NCI-H345 (cell line): Measurements from ENCODE around the gene WFDC13.
"Not testable (repeated sequence)": the region's sequence is repeated elsewhere in the genome, so short reads cannot be mapped to it uniquely, and the experiment has no call there.

Source experiments
- DNase-seq: peaks from one replicate; lab custom pipeline; 2025; lab: John Stamatoyannopoulos, UW

The WFDC13 gene

DNA sequence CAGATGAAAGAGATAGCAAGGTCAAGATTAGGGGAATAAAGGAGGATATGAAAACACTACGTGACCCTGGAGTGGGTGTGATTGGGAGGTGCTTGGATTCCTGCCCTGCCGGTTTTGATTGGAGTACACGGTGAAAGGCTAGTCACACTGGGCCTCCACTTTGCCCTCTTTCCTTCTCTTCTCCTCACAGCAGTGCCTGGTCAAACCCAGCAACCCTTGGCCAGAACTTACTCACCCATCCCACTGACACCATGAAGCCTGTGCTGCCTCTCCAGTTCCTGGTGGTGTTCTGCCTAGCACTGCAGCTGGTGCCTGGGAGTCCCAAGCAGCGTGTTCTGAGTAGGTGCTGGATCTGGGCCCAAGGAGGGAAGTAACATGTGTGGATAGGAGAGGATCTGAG, at the start of gene WFDC13:
Gene WFDC13, plus strand, starts transcription at position 166 of the 400 bp plus-strand sequence. Its CDS starts 86 bp downstream, at position 252.
- no peak for DNase-seq

DNA sequence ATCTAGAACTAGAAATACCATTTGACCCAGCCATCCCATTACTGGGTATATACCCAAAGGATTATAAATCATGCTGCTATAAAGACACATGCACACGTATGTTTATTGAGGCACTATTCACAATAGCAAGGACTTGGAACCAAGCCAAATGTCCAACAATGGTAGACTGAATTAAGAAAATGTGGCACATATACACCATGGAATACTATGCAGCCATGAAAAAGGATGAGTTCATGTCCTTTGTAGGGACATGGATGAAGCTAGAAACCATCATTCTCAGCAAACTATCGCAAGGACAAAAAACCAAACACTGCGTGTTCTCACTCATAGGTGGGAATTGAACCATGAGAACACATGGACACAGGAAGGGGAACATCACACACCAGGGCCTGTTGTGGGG, 44.8 kb upstream of the WFDC13 start:
- not testable (repeated sequence) for DNase-seq

DNA sequence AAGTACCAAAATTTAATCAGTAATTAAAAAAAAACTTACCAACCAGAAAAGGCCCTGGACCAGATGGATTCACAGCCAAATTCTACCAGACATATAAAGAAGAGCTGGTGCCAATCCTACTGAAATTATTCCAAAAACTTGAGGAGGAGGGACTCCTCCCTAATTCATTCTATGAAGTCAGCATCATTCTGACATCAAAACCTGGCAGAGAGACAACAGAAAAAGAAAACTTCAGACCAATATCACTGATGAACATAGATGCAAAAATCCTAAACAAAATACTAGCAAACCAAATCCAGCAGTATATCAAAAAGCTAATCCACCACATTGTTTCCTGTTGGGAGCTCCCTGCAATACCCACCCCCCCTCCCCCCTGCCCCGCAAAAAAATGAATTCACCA, 31.7 kb upstream of the WFDC13 start, which contains the start of gene WFDC11:
Gene WFDC11, minus strand, starts transcription at position 101 of the 400 bp plus-strand sequence. CDS start 19,639 bp downstream, outside the sequence.
- no peak for DNase-seq

- DNase-seq: no peak
Observed at GRCh38 chr20:45672765-45673164, 29.1 kb upstream of the WFDC13 start.

DNA sequence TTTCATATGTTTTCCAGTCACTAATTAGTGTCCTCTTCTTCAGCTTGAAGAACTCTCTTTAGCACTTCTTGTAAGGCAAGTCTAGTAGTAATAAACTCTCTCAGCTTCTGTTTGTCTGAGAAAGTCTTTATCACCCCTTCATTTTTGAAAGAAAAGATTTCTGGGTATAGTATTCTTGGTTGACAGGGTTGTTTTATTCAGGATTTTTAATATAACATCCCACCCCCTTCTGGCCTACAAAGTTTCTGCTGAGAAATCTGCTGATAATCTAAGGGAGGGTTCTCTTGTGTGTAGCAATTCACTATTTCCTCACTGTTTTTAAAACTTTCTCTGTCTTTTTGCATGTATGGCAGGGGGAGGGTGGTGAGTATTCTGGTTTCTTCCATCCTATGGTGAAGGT, 22.2 kb upstream of the WFDC13 start:
- DNase-seq: no peak

DNA sequence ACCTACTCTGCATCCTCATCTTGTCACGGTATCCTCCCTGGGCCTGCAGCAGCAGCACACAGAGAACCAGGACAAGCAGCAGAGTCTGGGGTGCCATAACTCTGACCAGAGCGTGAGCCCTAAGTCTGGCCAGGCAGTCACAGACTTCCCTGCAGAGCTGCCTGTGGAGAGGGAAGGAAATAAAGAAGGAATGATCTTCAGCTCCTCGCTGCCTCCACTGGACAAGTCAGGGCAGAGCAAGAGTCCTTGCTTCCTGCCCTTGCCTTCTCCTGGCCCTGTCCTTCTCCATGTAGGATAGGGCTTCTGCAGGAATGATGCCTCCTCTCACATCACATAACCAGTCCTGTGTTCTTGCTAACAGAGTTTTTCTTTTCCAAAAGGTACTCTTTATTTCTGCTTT, 15.9 kb upstream of the WFDC13 start:
- no peak for DNase-seq

DNA sequence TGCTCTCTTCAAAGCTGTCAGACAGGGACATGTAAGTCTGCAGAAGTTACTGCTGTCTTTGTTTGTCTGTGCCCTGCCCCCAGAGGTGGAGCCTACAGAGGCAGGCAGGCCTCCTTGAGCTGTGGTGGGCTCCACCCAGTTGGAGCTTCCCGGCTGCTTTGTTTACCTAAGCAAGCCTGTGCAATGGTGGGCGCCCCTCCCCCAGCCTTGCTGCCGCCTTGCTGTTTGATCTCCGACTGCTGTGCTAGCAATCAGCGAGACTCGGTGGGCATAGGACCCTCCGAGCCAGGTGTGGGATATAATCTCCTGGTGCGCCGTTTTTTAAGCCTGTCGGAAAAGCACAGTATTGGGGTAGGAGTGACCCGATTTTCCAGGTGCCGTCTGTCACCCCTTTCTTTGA, 8.5 kb upstream of the WFDC13 start:
- DNase-seq: not testable (repeated sequence)

DNA sequence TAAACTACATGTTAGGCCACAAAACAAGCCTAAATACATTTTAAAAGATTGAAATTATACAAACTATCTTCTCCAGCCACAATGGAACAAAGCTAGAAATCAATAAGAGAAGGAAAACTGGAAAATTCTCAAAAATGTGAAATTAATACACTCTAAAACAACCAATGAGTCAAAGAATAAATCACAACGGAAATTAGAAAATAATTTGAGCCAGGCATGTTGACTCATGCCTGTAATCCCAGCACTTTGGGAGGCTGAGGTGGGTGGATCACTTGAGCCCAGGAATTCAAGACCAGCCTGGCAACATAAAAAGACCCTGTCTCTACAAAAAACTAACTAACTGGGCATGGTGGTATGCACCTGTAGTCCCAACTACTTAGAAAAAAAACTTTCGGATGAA, 6.3 kb upstream of the WFDC13 start:
- DNase-seq: no peak

DNA sequence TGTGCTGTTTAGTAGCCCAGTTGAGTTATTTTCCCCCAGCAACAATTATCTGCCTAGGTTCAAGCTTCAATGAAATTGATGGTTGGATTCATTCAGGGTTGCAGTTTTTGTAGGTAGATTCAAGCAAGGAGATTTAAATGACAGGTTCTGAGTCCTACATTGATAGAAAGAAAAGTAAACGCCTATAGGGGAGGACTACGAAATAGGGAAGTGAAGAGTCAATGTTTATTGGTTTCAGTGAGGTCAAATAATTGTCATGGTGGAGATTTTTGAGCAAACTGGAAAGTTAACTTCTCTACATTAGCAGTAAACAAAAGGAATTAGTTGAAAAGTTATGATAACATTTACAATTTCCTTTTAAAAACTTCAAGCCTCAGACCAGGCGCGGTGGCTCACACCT, 734 bp upstream of the WFDC13 start:
- DNase-seq: no peak

- no peak for DNase-seq
Observed at GRCh38 chr20:45704969-45705637, 3.3 kb downstream of the WFDC13 start, which contains the start of gene WFDC10B. WFDC10B (minus strand) TSS chr20:45705019; CDS start chr20:45685992, 19,027 bp downstream.

- not testable (repeated sequence) for DNase-seq
Observed at GRCh38 chr20:45716141-45716688, 14.4 kb downstream of the WFDC13 start.

- DNase-seq: no peak
Observed at GRCh38 chr20:45722047-45722446, 20.2 kb downstream of the WFDC13 start, which contains the start of gene SPINT4. SPINT4 (plus strand) TSS chr20:45722347; CDS start chr20:45722368, 21 bp downstream.

GRCh38 chr20:45725134-45725533, 23.3 kb downstream of the WFDC13 start:
- no peak for DNase-seq

DNA sequence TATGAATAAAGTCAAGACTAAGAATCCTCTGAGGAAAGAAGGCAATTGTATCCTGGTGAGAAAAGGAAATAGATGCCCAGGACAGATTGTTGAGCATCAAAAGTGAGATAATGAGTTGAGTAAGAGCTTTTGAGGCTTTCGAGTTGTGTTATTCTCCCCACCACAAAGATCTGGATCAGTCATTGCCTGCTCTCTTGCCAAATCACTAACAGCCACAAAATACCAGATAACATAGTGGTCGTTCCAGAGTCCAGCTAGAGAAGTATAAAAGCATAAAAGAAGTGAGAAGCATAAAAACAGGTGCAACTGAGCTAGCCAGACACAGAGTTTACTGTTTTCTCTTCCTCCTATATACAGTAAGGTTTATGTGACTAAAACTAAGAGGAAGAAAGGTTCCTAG, 25.2 kb downstream of the WFDC13 start:
- DNase-seq: no peak

DNA sequence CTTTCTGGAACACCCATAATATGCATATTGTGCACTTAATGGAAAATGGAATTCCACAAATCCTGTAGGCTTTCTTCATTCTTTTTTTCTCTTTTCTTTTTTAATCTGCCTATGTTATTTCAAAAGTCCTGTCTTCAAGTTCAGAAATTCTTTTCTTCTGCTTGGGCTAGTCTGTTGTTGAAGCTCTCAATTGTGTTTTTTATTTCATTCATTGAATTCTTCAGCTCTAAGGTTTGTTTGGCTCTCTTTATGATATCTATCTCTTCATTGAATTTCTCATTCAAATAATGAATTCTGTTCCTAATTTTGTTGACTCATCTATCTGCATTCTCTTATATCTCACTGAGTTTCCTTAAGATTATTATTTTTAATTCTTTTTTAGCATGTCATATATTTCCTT, 30.4 kb downstream of the WFDC13 start:
- DNase-seq: no peak

GRCh38 chr20:45735552-45735951, 33.7 kb downstream of the WFDC13 start:
- no peak for DNase-seq

DNA sequence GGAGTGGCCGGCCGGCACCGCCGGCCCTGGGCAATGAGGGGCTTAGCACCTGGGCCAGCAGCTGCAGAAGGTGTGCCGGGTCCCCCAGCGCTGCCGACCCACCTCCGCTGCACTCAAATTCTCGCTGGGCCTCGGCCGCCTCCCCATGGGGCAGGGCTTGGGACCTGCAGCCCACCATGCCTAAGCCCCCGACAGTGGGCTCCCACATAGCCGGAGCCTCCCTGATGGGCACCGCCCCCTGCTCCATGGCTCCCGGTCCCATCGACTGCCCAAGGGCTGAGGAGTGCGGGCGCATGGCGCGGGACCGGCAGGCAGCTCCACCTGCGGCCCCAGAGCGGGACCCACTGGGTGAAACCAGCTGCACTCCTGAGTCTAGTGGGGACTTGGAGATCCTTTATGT, 34.1 kb downstream of the WFDC13 start:
- DNase-seq: no peak

DNA sequence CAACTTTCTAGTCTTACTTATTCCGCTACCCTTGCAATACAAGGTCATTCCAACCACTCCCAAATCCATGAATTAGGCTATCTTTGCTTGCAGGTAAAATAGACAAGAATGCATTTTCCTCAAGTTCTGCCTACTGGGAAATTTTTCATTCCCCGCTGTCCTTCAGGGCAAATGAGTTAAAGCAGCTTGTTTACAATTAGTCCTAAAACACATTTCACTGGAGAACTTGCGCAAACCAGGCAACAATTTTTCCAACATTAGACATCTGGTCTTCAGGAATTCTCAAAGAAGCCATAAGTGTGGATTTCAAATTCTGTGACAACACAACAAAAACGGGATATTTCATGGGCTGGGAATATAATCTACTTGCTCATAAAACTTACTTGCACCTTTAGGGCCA, 40.8 kb downstream of the WFDC13 start:
- DNase-seq: no peak

DNA sequence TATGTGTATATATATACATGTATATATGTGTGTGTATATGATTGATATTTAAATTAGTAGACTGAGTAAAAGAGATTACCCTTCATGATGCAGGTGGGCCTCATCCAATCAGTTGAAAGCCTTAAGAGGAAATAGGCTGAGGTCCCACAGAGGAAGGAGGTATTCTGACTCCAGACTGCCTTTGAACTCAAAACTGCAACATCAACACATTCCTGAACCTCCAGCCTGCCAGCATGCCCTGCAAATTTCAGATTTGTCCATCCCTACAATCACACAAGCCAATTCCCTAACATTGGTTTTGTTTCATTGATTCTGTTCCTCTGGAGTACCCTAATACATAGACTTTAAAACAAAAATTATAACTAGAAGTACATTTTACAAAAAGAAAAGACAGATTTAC, 43.2 kb downstream of the WFDC13 start:
- DNase-seq: no peak

DNA sequence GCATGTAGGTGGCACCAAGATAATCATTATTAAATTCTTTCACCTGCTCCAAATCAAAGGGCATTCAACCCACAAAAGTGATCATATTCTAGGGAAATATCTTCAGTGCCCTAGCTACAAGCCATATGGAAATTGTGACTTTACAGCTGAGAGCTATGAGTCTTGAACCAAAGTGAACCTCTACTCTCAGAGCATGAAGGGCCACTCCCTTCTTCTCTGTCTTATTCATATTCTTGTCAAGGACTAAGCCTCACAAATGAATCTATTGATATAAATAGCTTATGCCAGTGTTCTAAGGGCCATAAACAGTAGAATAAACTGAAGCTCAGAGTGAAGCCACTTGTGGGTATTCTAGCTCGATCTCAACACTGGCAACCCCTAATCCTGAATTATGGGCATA, 49.9 kb downstream of the WFDC13 start:
- DNase-seq: no peak

DNA sequence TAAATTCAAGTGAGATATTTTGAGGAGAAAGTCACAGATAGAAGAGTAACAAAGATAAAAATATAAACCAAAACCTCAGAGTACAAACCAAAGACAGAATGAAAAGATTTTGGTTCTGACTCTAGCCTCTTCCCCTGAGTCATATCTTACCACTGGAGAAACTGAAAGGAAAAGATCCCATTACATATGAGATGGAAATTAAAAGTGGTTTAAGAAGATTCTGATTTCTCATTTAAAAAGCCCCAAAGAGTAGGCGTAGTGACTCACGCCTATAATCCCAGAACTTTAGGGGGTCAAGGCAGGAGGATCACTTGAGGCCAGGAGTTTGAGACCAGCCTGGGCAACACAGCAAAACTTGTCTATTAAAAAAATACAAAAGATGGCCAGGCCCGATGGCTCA, 50.9 kb downstream of the WFDC13 start:
- no peak for DNase-seq

DNA sequence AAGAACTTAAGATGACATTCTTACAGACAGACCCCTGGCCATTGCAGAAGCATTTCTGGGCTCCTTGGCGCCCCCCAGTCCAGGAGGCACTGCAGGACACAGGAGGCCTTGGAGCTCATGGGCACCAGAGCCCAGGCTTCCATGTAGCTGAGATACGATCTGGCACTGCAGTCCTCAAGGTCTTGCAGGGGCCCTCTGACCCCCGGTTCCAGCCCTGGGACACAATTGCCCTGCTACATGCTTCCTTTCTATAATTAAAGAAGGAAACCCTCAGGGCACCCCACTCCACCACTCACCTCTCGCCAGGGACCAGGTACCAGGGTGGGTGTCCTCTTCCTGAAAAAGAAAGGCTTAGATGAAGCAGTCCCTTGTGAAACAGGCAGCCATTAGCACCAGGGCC, 56.3 kb downstream of the WFDC13 start:
- DNase-seq: no peak
